Left ventricle myocardium inferior (tissue), 1 donor: ENCODE measurements around the gene ZNF892. TPM values are rescaled to one million over a fixed set of nuclear protein-coding genes. Genes with fewer than 3 reads are reported as not detected.

Experiments
- DNase-seq: peaks from one replicate; pipeline ENCODE4 v3.0.0-alpha.2; 2020
- H3K27ac ChIP-seq: fragments of 200-600 bp; replicated peaks from 2 replicates; pipeline ENCODE4 v1.8.0; 2021
- H3K27me3 ChIP-seq: fragments of 200-600 bp; 2 replicates; pipeline ENCODE4 v1.8.0; 2021; ENCODE audit warnings: low read depth
- H3K36me3 ChIP-seq: fragments of 200-600 bp; 2 replicates; pipeline ENCODE4 v1.8.0; 2021
- H3K4me1 ChIP-seq: fragments of 200-600 bp; 2 replicates; pipeline ENCODE4 v1.8.0; 2021
- H3K4me3 ChIP-seq: fragments of 200-600 bp; 2 replicates; pipeline ENCODE4 v1.8.0; 2021; ENCODE audit warnings: mild to moderate bottlenecking, moderate library complexity
- H3K9me3 ChIP-seq: fragments of 200-600 bp; replicated peaks from 2 replicates; pipeline ENCODE4 v1.8.0; 2021
- intact Hi-C: fragments of 100-400 bp; cut with micrococcal nuclease; formaldehyde crosslinking; loops from one replicate; pipeline ENCODE4 v1.11.0; 2022
- long read RNA-seq: library from polyadenylated mRNA; unstranded; transcript quantifications from one replicate; pipeline ENCODE4 v2.0.0, GENCODE V29; 2021
- total RNA-seq: library from RNA; stranded (reverse); fragmentation: NEBNext Ultra II Directional; extraction: Animal tissue kit (Norgen Biotek cat#: 25700); gene quantifications from one replicate; pipeline ENCODE4 v1.2.1, GENCODE V29; 2021
- TF ChIP-seq, protein P1 (sequence below): fragments of 200-600 bp; IDR thresholded peaks from 2 replicates; pipeline ENCODE4 v1.8.0; 2021; ENCODE audit warnings: antibody characterized with exemption, mild to moderate bottlenecking, borderline replicate concordance
- donor health status: DM: no; HTN: yes; CAD: no; lungs with severe emphysema.

Gene ZNF892
- total RNA-seq: 4.0 TPM
- long read RNA-seq, partial matches to known transcripts: 0 of 1 reads
- long read RNA-seq, other reads (novel, unspliced or antisense): 1 of 1 reads

DNA sequence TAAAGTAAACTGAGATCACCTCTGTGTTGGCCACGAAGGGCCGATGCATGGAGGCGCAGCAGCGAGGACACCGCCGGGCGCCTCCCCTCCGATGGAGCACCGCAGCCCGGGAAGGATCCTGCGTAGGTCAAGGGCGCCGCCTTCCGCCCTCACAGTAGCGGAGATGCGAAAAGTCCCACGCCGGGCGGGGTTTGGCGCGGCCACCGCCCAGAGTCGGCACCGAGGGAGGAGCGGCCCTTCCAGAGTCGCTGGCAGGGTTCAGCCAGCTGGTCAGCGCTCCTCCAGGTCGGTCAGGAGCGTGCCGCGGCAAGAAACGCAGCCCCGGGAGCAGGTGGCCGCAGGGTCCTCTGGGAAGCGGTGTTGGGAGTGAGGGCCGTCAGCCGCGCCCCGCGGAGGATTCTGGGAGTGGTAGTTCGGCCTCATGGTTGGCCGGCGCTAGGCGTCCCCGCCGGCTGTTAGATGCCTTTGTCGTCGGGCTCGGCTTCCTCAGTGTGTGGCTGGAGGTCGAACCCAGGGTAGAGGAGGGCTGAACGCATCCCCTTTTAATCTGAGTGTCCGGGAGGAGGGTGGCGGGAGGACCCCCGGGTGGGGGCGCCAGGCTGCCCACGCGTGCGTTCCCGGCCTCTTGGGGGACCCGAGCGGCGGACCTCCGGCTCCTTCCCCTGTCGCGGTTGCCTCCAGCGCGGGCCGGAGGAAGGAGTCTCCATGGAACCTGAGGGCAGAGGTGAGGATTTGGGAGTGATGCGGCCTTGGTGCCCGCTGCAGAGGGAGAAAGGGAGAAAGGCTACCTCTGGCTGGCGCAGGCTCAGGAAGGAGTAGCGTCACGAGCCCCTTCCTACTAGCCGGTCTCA lies at the start of gene ZNF892:
Gene ZNF892, plus strand, starts transcription at position 411 of the 851 bp plus-strand sequence. Its CDS starts 295 bp downstream, at position 706.
- intact Hi-C loops: loop anchor here (5.0 kb wide), 1 partner anchor 90 kb away; no protein-coding TSS in a partner anchor
- Histone ChIP-seq H3K9me3 (peaks cover 33% of the 10 kb centered on the region), H3K27ac (peak within 1 kb of the TSS; percentile 97), H3K4me1 (peaks cover 28% of the 10 kb centered on the region), H3K27me3 (no peaks in the 10 kb centered on the region), H3K36me3 (peaks cover 41% of the 10 kb centered on the region), H3K4me3 (peak within 1 kb of the TSS; percentile 90)
- TF ChIP-seq, protein P1, sequence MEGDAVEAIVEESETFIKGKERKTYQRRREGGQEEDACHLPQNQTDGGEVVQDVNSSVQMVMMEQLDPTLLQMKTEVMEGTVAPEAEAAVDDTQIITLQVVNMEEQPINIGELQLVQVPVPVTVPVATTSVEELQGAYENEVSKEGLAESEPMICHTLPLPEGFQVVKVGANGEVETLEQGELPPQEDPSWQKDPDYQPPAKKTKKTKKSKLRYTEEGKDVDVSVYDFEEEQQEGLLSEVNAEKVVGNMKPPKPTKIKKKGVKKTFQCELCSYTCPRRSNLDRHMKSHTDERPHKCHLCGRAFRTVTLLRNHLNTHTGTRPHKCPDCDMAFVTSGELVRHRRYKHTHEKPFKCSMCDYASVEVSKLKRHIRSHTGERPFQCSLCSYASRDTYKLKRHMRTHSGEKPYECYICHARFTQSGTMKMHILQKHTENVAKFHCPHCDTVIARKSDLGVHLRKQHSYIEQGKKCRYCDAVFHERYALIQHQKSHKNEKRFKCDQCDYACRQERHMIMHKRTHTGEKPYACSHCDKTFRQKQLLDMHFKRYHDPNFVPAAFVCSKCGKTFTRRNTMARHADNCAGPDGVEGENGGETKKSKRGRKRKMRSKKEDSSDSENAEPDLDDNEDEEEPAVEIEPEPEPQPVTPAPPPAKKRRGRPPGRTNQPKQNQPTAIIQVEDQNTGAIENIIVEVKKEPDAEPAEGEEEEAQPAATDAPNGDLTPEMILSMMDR: peak; percentile 53
- peak; percentile 93 for DNase-seq

GRCh38 chr2:95158441-95158840 lies 48.9 kb upstream of the ZNF892 start:
- peak overlapping the region; percentile 86 for H3K27ac ChIP-seq
- peaks cover 38% of the 10 kb centered on the region for H3K36me3 ChIP-seq
- H3K9me3 ChIP-seq: peaks cover 20% of the 10 kb centered on the region
- no peaks in the 10 kb centered on the region for H3K27me3 ChIP-seq
- peaks cover 24% of the 10 kb centered on the region for H3K4me1 ChIP-seq
- intact Hi-C loops: no loop called here
- no peak for DNase-seq
- peak overlapping the region; percentile 80 for H3K4me3 ChIP-seq
- TF ChIP-seq, protein P1: no peak

GRCh38 chr2:95158891-95159619 lies 48.3 kb upstream of the ZNF892 start:
- Histone ChIP-seq H3K27me3 (no peaks in the 10 kb centered on the region), H3K36me3 (peaks cover 32% of the 10 kb centered on the region), H3K4me1 (peaks cover 30% of the 10 kb centered on the region), H3K9me3 (peaks cover 14% of the 10 kb centered on the region), H3K4me3 (peak overlapping the region; percentile 80), H3K27ac (peak overlapping the region; percentile 86)
- intact Hi-C loops: no loop called here
- DNase-seq: peak; percentile 52
- TF ChIP-seq, protein P1: no peak

- Histone ChIP-seq H3K36me3 (peaks cover 24% of the 10 kb centered on the region), H3K27me3 (no peaks in the 10 kb centered on the region), H3K4me1 (peaks cover 38% of the 10 kb centered on the region), H3K9me3 (peaks cover 10% of the 10 kb centered on the region), H3K27ac (peak within 1 kb of the TSS; percentile 86), H3K4me3 (peak within 1 kb of the TSS; percentile 80)
- intact Hi-C loops: no loop called here
- TF ChIP-seq, protein P1: no peak
- peak; percentile 84 for DNase-seq
Observed at GRCh38 chr2:95159690-95160449, 47.5 kb upstream of the ZNF892 start, which contains the start of gene ZNF514. Gene ZNF514, minus strand, starts transcription at chr2:95159848. Its CDS starts 6,595 bp downstream, at chr2:95153253.

- TF ChIP-seq, protein P1: no peak
- Histone ChIP-seq H3K27me3 (no peaks in the 10 kb centered on the region), H3K9me3 (no peaks in the 10 kb centered on the region), H3K4me1 (peaks cover 38% of the 10 kb centered on the region), H3K27ac (peak overlapping the region; percentile 92), H3K36me3 (no peaks in the 10 kb centered on the region), H3K4me3 (peak overlapping the region; percentile 85)
- intact Hi-C loops: no loop called here
- DNase-seq: no peak
Observed at GRCh38 chr2:95165030-95165370, 42.3 kb upstream of the ZNF892 start.
